ENCODE measurements around the gene CYTIP.
A peak's percentile ranks its signal among the peaks of the same experiment; 100 is the strongest.
"Not testable (repeated sequence)": the region's sequence is repeated elsewhere in the genome, so short reads cannot be mapped to it uniquely, and the experiment has no call there.

The CYTIP gene

GRCh38 chr2:157421331-157421944 lies 22.5 kb downstream of the CYTIP start:
- DNase-seq, result no peak

- DNase-seq, result no peak
These were observed 23.0 kb downstream of the CYTIP start for GRCh38 chr2:157420771-157421323.

- DNase-seq, result no peak
These were observed 24.8 kb downstream of the CYTIP start for GRCh38 chr2:157419031-157419575.

GRCh38 chr2:157418239-157418641 lies 25.6 kb downstream of the CYTIP start:
- DNase-seq, result no peak

- no peak for DNase-seq
These were observed 28.2 kb downstream of the CYTIP start for GRCh38 chr2:157415591-157416101.

GRCh38 chr2:157414050-157414449 lies 29.8 kb downstream of the CYTIP start:
- DNase-seq, result no peak

- peak; percentile 34 for DNase-seq
These were observed 30.4 kb downstream of the CYTIP start for GRCh38 chr2:157413326-157414035.

- no peak for DNase-seq
These were observed 32.1 kb downstream of the CYTIP start for GRCh38 chr2:157411624-157412336.

- not testable (repeated sequence) for DNase-seq
These were observed 38.5 kb downstream of the CYTIP start for GRCh38 chr2:157405398-157405797.

- DNase-seq, result peak; percentile 47
These were observed 39.5 kb downstream of the CYTIP start for GRCh38 chr2:157404363-157404762.

GRCh38 chr2:157402801-157403485 lies 40.9 kb downstream of the CYTIP start:
- DNase-seq, result not testable (repeated sequence)

- DNase-seq, result no peak
These were observed 48.1 kb downstream of the CYTIP start for GRCh38 chr2:157395811-157396210.

GRCh38 chr2:157394928-157395327 lies 49.0 kb downstream of the CYTIP start:
- no peak for DNase-seq

- no peak for DNase-seq
These were observed 50.5 kb downstream of the CYTIP start for GRCh38 chr2:157393348-157393747.

- DNase-seq, result no peak
These were observed 55.1 kb downstream of the CYTIP start for GRCh38 chr2:157388827-157389226.

- no peak for DNase-seq
These were observed 57.1 kb downstream of the CYTIP start for GRCh38 chr2:157386747-157387146.

- no peak for DNase-seq
These were observed 57.6 kb downstream of the CYTIP start for GRCh38 chr2:157386247-157386646.

- no peak for DNase-seq
These were observed 66.0 kb downstream of the CYTIP start for GRCh38 chr2:157377861-157378260.

- no peak for DNase-seq
These were observed 67.8 kb downstream of the CYTIP start for GRCh38 chr2:157376041-157376440.

- DNase-seq, result no peak
These were observed 68.5 kb downstream of the CYTIP start for GRCh38 chr2:157375384-157375783.

- DNase-seq, result not testable (repeated sequence)
These were observed 75.4 kb downstream of the CYTIP start for GRCh38 chr2:157368508-157368907.

GRCh38 chr2:157367704-157368103 lies 76.2 kb downstream of the CYTIP start:
- no peak for DNase-seq

All from stimulated activated CD4-positive, alpha-beta T cell treated with anti-CD3 and anti-CD28 coated beads, Interleukin-4, amount 100 ng/mL, for 1 hour (primary cell).